Left kidney (tissue), 2 donors: ENCODE data around the gene C2orf76. TPM values are rescaled to one million over a fixed set of nuclear protein-coding genes. Genes with fewer than 3 reads are reported as not detected.
"Not testable (repeated sequence)": the region's sequence is repeated elsewhere in the genome, so short reads cannot be mapped to it uniquely, and the experiment has no call there.

Source experiments
- DNase-seq: peaks from one replicate; pipeline ENCODE4 v3.0.0-alpha.2; 2013
- polyA plus RNA-seq: library from polyadenylated mRNA; unstranded; fragments of 120-200 nt; gene quantifications from one replicate; pipeline ENCODE4 v1.2.1, GENCODE V29; 2013; ENCODE audit not compliant: insufficient read length

Gene C2orf76
- polyA plus RNA-seq, 1 donor: 20.3 TPM

- DNase-seq: no peak
Observed at GRCh38 chr2:119295688-119296375, 70.8 kb downstream of the C2orf76 start.

GRCh38 chr2:119294671-119295070 is 72.0 kb downstream of the C2orf76 start:
- no peak for DNase-seq

DNA sequence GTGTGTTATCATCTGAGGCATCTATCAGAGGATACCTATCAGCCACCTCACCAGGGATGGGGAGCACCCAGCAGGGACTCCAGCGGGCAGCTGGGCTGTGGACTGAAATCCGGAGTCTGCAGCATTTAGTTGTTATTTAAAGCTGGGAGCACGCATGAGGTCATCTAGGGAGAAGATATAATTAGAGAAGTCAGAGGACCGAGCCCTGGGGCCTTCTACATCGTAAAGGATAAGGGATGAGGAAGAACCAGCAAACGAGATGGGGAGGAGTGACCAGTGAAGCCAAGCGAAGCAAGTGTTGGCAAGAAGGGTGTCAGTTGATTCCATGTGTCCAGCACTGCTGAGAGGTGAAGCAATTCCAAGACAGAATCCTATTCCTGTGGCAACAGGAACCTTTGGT is 72.7 kb downstream of the C2orf76 start:
- no peak for DNase-seq

- DNase-seq: no peak
Observed at GRCh38 chr2:119293254-119293653, 73.4 kb downstream of the C2orf76 start.

DNA sequence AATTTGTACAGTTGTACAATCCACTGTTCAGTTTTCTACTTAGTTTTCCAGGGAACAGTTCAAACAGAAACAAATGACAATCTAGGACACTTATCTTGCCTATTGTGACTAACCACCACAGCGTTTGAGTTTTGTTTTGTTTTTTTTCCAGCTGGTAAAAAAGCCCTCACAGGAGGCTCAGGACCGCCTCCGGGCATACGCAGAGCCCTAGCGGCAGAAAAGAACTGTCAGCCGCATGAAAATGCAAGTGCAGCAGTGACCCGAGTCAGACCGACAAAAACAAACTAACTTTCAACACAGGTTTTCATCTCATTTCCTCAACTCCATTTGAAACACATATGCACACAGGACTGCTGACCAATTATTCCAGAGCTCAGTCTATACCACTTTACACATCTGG is 74.4 kb downstream of the C2orf76 start:
- no peak for DNase-seq

GRCh38 chr2:119291588-119292167 is 75.0 kb downstream of the C2orf76 start:
- no peak for DNase-seq

GRCh38 chr2:119290859-119291587 is 75.6 kb downstream of the C2orf76 start:
- DNase-seq: peak; percentile 36

DNA sequence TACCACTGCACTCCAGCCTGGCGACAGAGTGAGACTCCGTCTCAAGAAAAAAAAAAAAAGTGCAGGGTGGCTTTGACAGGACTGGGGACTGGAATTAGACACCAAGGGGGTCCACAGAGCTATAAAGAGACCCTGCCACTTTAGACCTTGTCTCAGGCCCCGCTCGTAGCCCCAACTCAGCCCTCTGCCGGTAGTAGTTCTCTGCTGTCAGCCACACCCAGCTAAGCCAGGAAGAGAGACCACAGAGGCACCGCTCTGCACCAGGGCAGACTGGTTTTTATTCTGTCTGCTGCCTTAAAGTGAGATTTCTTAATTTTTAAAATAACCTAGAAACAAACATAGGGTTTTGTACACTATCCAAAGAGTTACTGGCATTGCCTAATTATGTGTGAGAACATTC is 77.0 kb downstream of the C2orf76 start:
- no peak for DNase-seq

- no peak for DNase-seq
Observed at GRCh38 chr2:119289093-119289492, 77.5 kb downstream of the C2orf76 start.

GRCh38 chr2:119288576-119288975 is 78.1 kb downstream of the C2orf76 start:
- no peak for DNase-seq

- no peak for DNase-seq
Observed at GRCh38 chr2:119286661-119287060, 80.0 kb downstream of the C2orf76 start.

- no peak for DNase-seq
Observed at GRCh38 chr2:119283873-119284331, 82.7 kb downstream of the C2orf76 start.

DNA sequence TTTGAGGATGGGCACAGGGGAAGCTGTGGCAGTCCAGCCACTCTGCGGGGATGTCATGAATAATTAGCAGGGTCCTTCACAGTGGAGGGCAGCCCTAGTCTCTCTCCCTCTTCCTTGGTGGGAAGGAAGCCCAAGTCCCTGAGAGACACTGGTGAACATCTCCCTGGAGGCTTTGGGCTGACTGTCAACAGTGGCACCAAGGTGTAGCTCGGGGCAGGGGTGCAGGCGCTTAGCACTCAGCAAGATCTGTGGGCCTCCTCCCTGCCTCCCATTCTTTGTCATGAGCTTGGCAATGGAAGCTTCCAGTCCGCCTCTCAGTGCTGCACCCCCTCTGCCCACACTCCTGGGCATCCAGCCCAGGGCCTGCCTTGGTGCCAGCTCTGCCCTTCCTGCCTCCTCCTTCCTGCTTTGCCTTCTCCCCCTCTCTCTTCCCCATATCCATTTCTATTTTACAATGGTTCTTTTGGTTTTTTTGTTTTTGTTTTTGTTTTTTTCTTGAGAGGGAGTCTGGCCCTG is 83.6 kb downstream of the C2orf76 start:
- no peak for DNase-seq

DNA sequence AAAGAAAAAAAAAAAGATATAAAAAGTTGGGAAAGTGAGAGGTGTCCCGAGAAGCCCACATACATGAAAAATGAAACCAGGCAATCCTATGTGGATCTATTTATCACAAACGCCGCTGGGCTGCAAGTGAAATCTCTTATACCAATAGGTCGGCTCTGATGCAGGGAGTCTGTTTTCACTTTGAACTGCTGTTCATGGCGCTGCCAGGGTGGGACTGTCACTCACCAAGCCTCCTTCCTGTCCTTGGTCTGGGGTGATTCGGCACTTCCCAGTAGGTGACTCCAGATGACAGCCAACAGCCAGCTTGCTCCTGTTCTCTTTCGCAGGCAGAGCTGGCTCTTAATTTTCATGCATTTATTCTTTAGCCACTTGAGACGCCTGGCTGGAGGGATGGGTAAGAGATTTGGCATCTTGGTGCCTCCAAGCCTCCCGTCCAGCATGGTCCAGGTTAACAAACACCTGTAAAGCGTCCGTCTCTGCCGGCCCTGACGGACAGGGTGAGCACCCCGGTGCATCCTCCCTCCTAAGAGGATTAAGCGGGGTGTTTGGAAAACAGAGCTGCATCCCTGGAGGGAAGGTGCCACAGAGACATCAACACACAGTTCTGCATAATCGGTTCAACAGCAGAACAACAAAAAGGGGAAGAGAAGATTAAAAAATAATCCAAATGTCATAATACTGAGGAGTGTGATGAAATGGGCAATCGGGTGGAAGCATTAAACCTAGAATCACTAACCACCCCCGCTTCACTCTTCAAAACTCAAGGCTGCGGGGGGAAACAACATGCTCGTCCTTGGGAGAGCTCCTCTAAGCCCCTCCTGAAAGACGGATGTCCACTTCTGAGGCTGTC is 84.3 kb downstream of the C2orf76 start:
- DNase-seq: no peak

DNA sequence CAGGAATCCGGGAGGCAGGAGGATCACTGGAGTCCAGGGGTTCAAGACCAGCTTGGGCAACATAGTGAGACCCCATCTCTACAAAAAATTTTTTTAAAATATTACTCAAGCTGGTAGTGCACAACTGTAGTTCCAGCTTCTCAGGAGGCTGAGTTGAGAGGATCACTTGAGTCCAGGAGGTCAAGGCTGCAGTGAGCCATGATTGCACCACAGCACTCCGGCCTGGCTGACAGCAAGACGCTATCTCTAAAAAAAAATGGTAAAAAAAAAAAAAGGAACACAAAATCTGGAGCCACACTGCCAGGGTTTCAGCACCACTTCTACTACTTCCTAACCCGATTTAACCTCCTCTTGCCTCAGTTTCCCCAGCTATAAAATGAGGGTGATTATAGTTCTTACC is 86.0 kb downstream of the C2orf76 start:
- DNase-seq: no peak

DNA sequence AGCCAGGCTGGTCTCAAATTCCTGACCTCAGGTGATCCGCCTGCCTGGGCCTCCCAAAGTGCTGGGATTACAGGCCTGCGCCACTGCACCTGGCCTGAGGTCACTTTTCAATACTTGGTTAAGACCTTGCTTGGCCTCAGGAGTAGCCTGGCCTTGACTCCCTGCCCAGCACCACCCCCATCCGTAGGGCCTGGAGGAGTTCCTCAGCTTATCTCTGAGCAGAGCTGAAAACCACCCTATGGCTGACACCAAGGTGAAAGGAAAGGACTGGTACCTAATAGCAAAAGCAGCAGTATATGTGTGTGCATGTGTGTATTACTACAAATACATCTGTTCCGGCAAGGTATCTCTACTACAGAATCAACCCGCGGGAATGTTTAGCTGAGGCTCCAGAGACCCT is 87.0 kb downstream of the C2orf76 start:
- DNase-seq: no peak

GRCh38 chr2:119278946-119279345 is 87.7 kb downstream of the C2orf76 start:
- DNase-seq: no peak

DNA sequence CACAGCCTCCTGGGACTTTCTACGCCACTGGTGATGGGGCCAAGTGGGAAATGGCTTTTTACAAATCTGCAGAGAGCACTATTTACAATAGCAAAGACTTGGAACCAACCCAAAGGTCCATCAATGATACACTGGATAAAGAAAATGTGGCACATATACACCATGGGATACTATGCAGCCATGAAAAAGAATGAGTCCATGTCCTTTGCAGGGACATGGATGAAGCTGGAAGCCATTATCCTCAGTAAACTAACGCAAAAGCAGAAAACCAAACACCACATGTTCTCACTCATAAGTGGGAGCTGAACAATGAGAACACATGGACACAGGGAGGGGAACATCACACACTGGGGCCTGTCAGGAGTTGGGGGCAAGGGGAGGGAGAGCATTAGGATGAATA is 88.2 kb downstream of the C2orf76 start:
- not testable (repeated sequence) for DNase-seq

DNA sequence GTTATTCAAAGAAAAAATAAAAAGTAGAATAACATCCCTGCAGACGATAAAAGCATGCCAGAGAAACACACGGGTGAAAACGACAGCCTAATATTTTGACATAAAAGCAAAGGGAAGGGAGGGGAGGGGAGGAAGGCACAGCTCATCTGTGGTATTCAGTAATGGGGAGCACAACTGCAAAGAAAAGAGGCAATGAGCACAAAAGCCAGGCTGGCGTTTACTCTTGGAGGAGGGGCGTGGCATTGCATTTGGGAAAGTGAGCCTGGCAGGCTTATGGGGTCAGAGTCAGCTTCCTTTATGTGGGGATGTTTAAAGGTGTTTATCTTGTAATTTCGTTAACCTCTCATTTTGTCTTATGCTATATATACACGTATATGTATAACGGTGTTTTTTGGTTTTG is 89.8 kb downstream of the C2orf76 start:
- DNase-seq: no peak

DNA sequence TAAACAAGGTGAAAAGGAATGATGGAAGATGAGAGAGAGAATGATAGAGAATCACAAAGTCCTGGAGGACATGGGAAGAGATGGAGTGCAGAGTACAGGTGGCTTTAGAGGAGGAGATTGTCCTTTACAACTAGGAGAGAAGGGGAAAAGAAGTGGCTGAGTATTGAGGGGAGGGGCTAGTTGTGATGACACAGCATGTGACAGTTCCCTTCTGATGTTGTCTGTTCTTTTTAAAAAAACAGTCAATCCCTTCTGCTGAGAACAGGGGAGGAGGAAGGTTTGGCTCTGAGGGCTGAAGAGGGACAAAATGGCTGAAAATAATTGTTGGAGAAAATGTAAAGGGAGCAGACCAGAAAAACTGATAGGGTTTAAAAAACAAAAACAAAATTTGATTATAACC is 99.0 kb downstream of the C2orf76 start:
- DNase-seq: no peak

DNA sequence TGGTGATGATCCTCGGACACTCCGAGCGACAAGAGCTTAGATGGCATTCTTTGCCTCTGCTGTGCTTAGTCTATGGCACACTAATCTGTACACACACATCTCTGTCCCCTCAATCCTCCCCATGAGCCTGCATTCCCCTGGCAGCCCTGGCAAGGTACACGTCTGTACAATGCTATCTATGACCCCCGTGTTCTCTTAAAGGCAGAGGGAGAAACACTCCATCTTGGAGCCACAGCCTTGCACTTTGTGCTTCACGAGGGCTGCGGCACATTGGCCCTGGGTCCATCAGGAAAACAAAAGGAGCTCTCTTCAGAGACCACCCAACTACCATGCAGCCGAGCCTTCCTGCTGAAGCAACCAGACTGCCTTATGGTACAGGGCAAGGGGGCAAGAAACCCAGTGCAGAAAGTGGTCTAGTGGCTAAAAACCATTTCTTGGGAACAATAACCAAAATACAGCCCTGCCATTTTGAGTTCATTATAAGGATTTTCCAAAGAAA is 100.5 kb downstream of the C2orf76 start:
- DNase-seq: no peak

- no peak for DNase-seq
Observed at GRCh38 chr2:119265693-119266066, 101.0 kb downstream of the C2orf76 start.
